PC-3 (cell line): ENCODE measurements around the gene CHRM2. TPM values are rescaled to one million over a fixed set of nuclear protein-coding genes. Genes with fewer than 3 reads are reported as not detected.

ENCODE experiments used
- ATAC-seq: fragments of 200-7000 bp; cut with Tn5 transposase; 2 replicates; pipeline ENCODE4 v1.9.1; 2020; ENCODE audit warnings: mild to moderate bottlenecking, moderate library complexity
- BruUV-seq: library from RNA; stranded (reverse); fragments of 400-500 nt; replicated peaks from 2 replicates; lab custom pipeline; 2021; lab: Mats Ljungman, UMichigan
- CTCF ChIA-PET: fragments of 300-600 bp; sonication (Branson Sonifier 250); formaldehyde crosslinking; loops from one replicate; lab custom pipeline; 2022; ENCODE audit warnings: antibody characterized with exemption; lab: Charles Lee
- POLR2A ChIA-PET: fragments of 300-600 bp; sonication (Branson Sonifier 250); formaldehyde crosslinking; loops from one replicate; lab custom pipeline; 2022; ENCODE audit warnings: antibody characterized with exemption; ENCODE audit not compliant: unreplicated experiment; lab: Charles Lee
- DNase-seq: peaks from one replicate; pipeline ENCODE4 v3.0.0-alpha.2; 2015
- H2AFZ ChIP-seq: fragments of 300-600 bp; sonication (generic); 2 replicates; pipeline ENCODE4 v1.6.0; 2016; ENCODE audit warnings: antibody characterized with exemption, low read length
- H3F3A ChIP-seq: fragments of 300-600 bp; sonication (generic); one replicate; pipeline ENCODE4 v1.6.0; 2017; ENCODE audit warnings: antibody characterized with exemption, low read length, control low read depth, mild to moderate bottlenecking; ENCODE audit not compliant: unreplicated experiment
- H3K27ac ChIP-seq: fragments of 300-600 bp; sonication (generic); 2 replicates; pipeline ENCODE4 v1.5.1; 2016; ENCODE audit warnings: mild to moderate bottlenecking, low read length
- H3K27me3 ChIP-seq: fragments of 300-600 bp; sonication (generic); 2 replicates; pipeline ENCODE4 v1.6.1; 2016; ENCODE audit warnings: low read length, mixed read lengths
- H3K36me3 ChIP-seq: fragments of 300-600 bp; sonication (generic); 2 replicates; pipeline ENCODE4 v1.6.1; 2016; ENCODE audit warnings: low read depth, mixed run types, low read length, mixed read lengths
- H3K4me1 ChIP-seq: fragments of 300-600 bp; sonication (generic); 2 replicates; pipeline ENCODE4 v1.5.1; 2016; ENCODE audit warnings: low read length; ENCODE audit not compliant: insufficient read depth
- H3K4me2 ChIP-seq: fragments of 300-600 bp; sonication (generic); 2 replicates; pipeline ENCODE4 v1.6.0; 2016; ENCODE audit warnings: low read length
- H3K4me3 ChIP-seq: fragments of 300-600 bp; sonication (generic); 2 replicates; pipeline ENCODE4 v1.5.1; 2016; ENCODE audit warnings: mild to moderate bottlenecking, low read length, mixed read lengths
- H3K79me2 ChIP-seq: fragments of 300-600 bp; sonication (generic); 2 replicates; pipeline ENCODE4 v1.6.1; 2017; ENCODE audit warnings: low read length, mixed read lengths
- H3K9ac ChIP-seq: fragments of 300-600 bp; sonication (generic); 2 replicates; pipeline ENCODE4 v1.6.0; 2016; ENCODE audit warnings: mild to moderate bottlenecking, low read length
- H3K9me2 ChIP-seq: fragments of 300-600 bp; sonication (generic); replicated peaks from 2 replicates; pipeline ENCODE4 v1.6.1; 2016; ENCODE audit warnings: mixed run types, low read length, mixed read lengths
- H3K9me3 ChIP-seq: fragments of 300-600 bp; sonication (generic); 2 replicates; pipeline ENCODE4 v1.6.1; 2016; ENCODE audit warnings: low read length, mixed read lengths
- H4K20me1 ChIP-seq: fragments of 300-600 bp; sonication (generic); 2 replicates; pipeline ENCODE4 v1.6.1; 2016; ENCODE audit warnings: low read length, mixed read lengths
- CTCF ChIP-seq: fragments of 300-600 bp; sonication (generic); conservative IDR thresholded peaks from 2 replicates; pipeline ENCODE4 v1.5.1; 2017; ENCODE audit warnings: antibody characterized with exemption, low read depth, mild to moderate bottlenecking, low read length
- EZH2 ChIP-seq: fragments of 300-600 bp; sonication (generic); IDR thresholded peaks from one replicate; pipeline ENCODE4 v1.6.1; 2017; ENCODE audit warnings: antibody characterized with exemption, mild to moderate bottlenecking, low read length; ENCODE audit not compliant: unreplicated experiment
- EZH2phosphoT487 ChIP-seq: fragments of 300-600 bp; sonication (generic); IDR thresholded peaks from 2 replicates; pipeline ENCODE4 v1.6.1; 2018; ENCODE audit warnings: mild to moderate bottlenecking, antibody characterized with exemption, low read length, borderline replicate concordance
- intact Hi-C: fragments of 100-400 bp; cut with micrococcal nuclease; formaldehyde crosslinking; loops from 2 replicates; pipeline ENCODE4 v1.9.0; 2023
- total RNA-seq: library from RNA; depleted of rRNA; stranded (reverse); fragments of >200 nt; gene quantifications from 2 replicates; pipeline ENCODE4 v1.2.3, GENCODE V29; 2014

Gene CHRM2
- total RNA-seq, 1 experiment from 2014 or later = not detected

- Histone ChIP-seq H3K4me3 (no peak overlapping the region), H3K27ac (no peak overlapping the region), H3K9me2 (no peaks in the 10 kb centered on the region; the same call in 1 of the 2 replicates), H3F3A (no peaks in the 10 kb centered on the region), H3K4me1 (no peaks in the 10 kb centered on the region), H3K9me3 (no peaks in the 10 kb centered on the region), H3K36me3 (no peaks in the 10 kb centered on the region), H3K9ac (no peak overlapping the region), H2AFZ (no peak overlapping the region), H3K27me3 (peaks cover 78% of the 10 kb centered on the region), H3K79me2 (no peaks in the 10 kb centered on the region), H4K20me1 (no peaks in the 10 kb centered on the region), H3K4me2 (no peak overlapping the region)
- no peak for TF ChIP-seq CTCF
- no peak for TF ChIP-seq EZH2phosphoT487
- no peak for TF ChIP-seq EZH2
- ChIA-PET CTCF (interaction anchor here (0.5 kb wide), 1 partner anchor 18 kb away, joined by 3 read pairs; no protein-coding TSS in a partner anchor), POLR2A (no interaction called here)
- DNase-seq (no peak), ATAC-seq (no peak)
- intact Hi-C loops = no loop called here
- BruUV-seq = no TSS peak
Observed at GRCh38 chr7:136891850-136892249, 23.4 kb downstream of the CHRM2 start.

DNA sequence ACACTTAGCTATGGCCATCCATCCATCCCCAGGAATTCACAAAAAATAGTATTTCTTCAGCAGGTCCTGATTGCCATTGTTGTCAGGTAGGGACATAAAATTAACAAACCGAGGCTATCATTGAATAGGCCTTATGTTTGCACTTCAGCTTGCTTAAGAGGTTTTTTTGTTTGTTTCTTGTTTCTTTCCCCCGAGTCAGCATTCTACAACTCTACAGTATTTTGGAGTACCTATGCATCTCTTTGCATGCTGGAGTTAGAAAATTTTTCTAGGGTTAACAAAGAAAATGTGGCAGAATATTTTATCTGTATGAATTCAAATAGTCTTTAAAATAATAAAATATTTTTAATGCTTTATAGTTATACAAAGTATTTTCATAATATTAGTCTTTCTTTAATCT lies 26.3 kb downstream of the CHRM2 start:
- no peaks in the 10 kb centered on the region; the same call in 1 of the 2 replicates for H3K9me2 ChIP-seq
- H3K9ac ChIP-seq = no peak overlapping the region
- CTCF ChIA-PET = no interaction called here
- ATAC-seq = no peak
- BruUV-seq = no TSS peak
- H3F3A ChIP-seq = no peaks in the 10 kb centered on the region
- H3K27me3 ChIP-seq = peaks cover 79% of the 10 kb centered on the region
- H3K4me3 ChIP-seq = no peak overlapping the region
- no peaks in the 10 kb centered on the region for H3K9me3 ChIP-seq
- H4K20me1 ChIP-seq = no peaks in the 10 kb centered on the region
- no peaks in the 10 kb centered on the region for H3K36me3 ChIP-seq
- DNase-seq = no peak
- intact Hi-C loops = no loop called here
- H3K4me2 ChIP-seq = no peak overlapping the region
- H2AFZ ChIP-seq = no peak overlapping the region
- no peaks in the 10 kb centered on the region for H3K4me1 ChIP-seq
- POLR2A ChIA-PET = no interaction called here
- no peak for TF ChIP-seq EZH2
- no peak overlapping the region for H3K27ac ChIP-seq
- H3K79me2 ChIP-seq = no peaks in the 10 kb centered on the region

DNA sequence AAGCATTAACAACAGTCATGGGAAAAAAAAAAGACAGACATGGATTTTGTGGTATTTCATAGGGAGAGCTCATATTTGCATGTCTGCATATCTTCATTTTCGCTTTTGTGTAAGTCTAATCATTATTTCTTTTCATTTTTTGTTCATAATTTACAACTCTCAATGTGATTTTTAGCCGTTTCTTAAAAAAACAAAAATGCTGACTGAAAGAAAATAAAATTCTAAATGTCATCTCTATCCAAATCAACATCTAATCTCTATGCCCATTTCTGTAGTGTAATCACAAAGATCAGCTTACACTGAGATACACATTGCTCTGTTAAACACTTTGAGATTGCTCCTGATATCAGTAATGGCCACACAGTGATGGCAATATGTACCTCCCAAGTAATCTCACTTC lies 29.2 kb downstream of the CHRM2 start:
- DNase-seq (no peak), ATAC-seq (no peak)
- BruUV-seq = no TSS peak
- no peak overlapping the region for H3K9ac ChIP-seq
- ChIA-PET CTCF (no interaction called here), POLR2A (no interaction called here)
- no peak overlapping the region for H3K4me2 ChIP-seq
- H3K27me3 ChIP-seq = peaks cover 72% of the 10 kb centered on the region
- intact Hi-C loops = no loop called here
- H2AFZ ChIP-seq = no peak overlapping the region
- TF ChIP-seq EZH2phosphoT487 (no peak), EZH2 (no peak), CTCF (no peak)
- H3K9me3 ChIP-seq = no peaks in the 10 kb centered on the region
- no peaks in the 10 kb centered on the region for H3K36me3 ChIP-seq
- no peak overlapping the region for H3K27ac ChIP-seq
- H3K79me2 ChIP-seq = no peaks in the 10 kb centered on the region
- H3K4me1 ChIP-seq = no peaks in the 10 kb centered on the region
- H3K4me3 ChIP-seq = no peak overlapping the region
- no peaks in the 10 kb centered on the region for H4K20me1 ChIP-seq
- H3K9me2 ChIP-seq = no peaks in the 10 kb centered on the region
- H3F3A ChIP-seq = no peaks in the 10 kb centered on the region
